Uterus (tissue), 2 donors: ENCODE data around the gene GSK3B.

Source experiments
- POLR2A ChIP-seq, 2 donors: fragments of 450-650 bp; IDR thresholded peaks; one replicate each; pipeline ENCODE4 v1.6.1; 2016; ENCODE audit warnings: antibody characterized with exemption in 2 of 2, mild to moderate bottlenecking in 1 of 2, moderate library complexity in 1 of 2
- TF ChIP-seq, protein P1 (sequence below), 4 experiments: fragments of 200-600 bp in 2 of 4; fragments of 450-650 bp in 2 of 4; sonication (generic) in 2 of 4; IDR thresholded peaks; one replicate each; pipeline ENCODE4 v1.5.1; 2016 to 2019; ENCODE audit warnings: antibody characterized with exemption in 4 of 4, mild to moderate bottlenecking in 2 of 4, moderate library complexity in 1 of 4

DNA sequence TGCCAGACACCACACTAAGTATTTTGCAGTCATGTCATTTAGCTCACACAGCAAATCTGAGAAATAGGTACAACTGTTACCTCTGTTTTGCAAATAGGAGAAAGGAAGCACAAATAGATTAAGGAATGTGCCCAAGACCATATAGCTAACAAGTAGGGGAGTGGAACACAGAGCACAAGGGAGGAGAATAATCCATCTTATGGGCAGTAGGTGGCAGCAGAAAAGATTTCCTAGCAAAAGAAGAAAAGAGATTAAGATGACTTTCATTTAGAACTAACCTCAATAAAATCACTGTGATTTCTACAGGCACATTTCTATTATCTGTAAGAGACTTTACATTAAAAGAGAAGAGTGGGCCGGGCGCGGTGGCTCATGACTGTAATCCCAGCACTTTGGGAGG, 263.2 kb downstream of the GSK3B start:
- TF ChIP-seq, protein P1, sequence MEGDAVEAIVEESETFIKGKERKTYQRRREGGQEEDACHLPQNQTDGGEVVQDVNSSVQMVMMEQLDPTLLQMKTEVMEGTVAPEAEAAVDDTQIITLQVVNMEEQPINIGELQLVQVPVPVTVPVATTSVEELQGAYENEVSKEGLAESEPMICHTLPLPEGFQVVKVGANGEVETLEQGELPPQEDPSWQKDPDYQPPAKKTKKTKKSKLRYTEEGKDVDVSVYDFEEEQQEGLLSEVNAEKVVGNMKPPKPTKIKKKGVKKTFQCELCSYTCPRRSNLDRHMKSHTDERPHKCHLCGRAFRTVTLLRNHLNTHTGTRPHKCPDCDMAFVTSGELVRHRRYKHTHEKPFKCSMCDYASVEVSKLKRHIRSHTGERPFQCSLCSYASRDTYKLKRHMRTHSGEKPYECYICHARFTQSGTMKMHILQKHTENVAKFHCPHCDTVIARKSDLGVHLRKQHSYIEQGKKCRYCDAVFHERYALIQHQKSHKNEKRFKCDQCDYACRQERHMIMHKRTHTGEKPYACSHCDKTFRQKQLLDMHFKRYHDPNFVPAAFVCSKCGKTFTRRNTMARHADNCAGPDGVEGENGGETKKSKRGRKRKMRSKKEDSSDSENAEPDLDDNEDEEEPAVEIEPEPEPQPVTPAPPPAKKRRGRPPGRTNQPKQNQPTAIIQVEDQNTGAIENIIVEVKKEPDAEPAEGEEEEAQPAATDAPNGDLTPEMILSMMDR (IDR thresholded peaks at IDR 0.05) = no peak
- no peak for TF ChIP-seq POLR2A (IDR thresholded peaks at IDR 0.05)
